A549 (cell line): ENCODE results near the gene IRF6. TPM values are rescaled to one million over a fixed set of nuclear protein-coding genes. Genes with fewer than 3 reads are reported as not detected.

Experiments used
- ATAC-seq, 2 experiments: fragments of 200-7000 bp in 1 of 2; fragments of >200 bp in 1 of 2; cut with Nextera tagmentation in 1 of 2; cut with Tn5 transposase in 1 of 2; 3 replicates each; pipeline versions ENCODE4 v1.8.0 to v1.9.1; 2018 to 2020; ENCODE audit warnings: mild to moderate bottlenecking in 1 of 2, moderate library complexity in 1 of 2
- CTCF ChIA-PET: fragments of 300-600 bp; sonication (Branson Sonifier 250); formaldehyde crosslinking; extraction: SDS; loops from one replicate; lab custom pipeline; 2021; ENCODE audit warnings: antibody characterized with exemption, inconsistent platforms; lab: Yijun Ruan, JAX
- POLR2A ChIA-PET: fragments of 350-600 bp; formaldehyde crosslinking; extraction: SDS; loops from one replicate; lab custom pipeline; 2021; ENCODE audit warnings: antibody characterized with exemption, inconsistent platforms; lab: Yijun Ruan, JAX
- DNase-seq, 2 experiments: peaks; one replicate each; pipeline versions ENCODE4 v3.0.0 to v3.0.0-alpha.2; 2011 to 2016; ENCODE audit warnings: low read depth in 1 of 2, low spot score in 1 of 2
- FAIRE-seq: peaks from 2 replicates; lab custom pipeline; 2011; peaks lifted over from hg19 to GRCh38; lab: Jason Lieb, UNC
- H3K27ac ChIP-seq, 2 experiments: fragments of >200 bp; sonication (Bioruptor Twin); formaldehyde crosslinking; 3 replicates each; pipeline ENCODE4 v1.5.1; 2016 to 2017
- H3K4me1 ChIP-seq: fragments of >200 bp; sonication (Bioruptor Twin); formaldehyde crosslinking; 3 replicates; pipeline ENCODE4 v1.6.1; 2016
- H3K4me2 ChIP-seq: fragments of >200 bp; sonication (Bioruptor Twin); formaldehyde crosslinking; 3 replicates; pipeline ENCODE4 v1.6.1; 2016
- H3K4me3 ChIP-seq: fragments of >200 bp; sonication (Bioruptor Twin); formaldehyde crosslinking; 3 replicates; pipeline ENCODE4 v1.5.1; 2016
- H3K9me3 ChIP-seq: fragments of >200 bp; sonication (Bioruptor Twin); formaldehyde crosslinking; 3 replicates; pipeline ENCODE4 v1.6.1; 2016
- CBX2 ChIP-seq: fragments of 200-600 bp; sonication (generic); IDR thresholded peaks from 2 replicates; pipeline ENCODE4 v1.6.1; 2016; ENCODE audit warnings: low read depth, mild to moderate bottlenecking, borderline replicate concordance
- CHD4 ChIP-seq: fragments of 200-600 bp; sonication (generic); IDR thresholded peaks from 2 replicates; pipeline ENCODE4 v1.6.1; 2016; ENCODE audit warnings: antibody characterized with exemption, mild to moderate bottlenecking, borderline replicate concordance
- E2F6 ChIP-seq: IDR thresholded peaks from 2 replicates; pipeline ENCODE4 v1.6.1; 2012; ENCODE audit warnings: low read depth, borderline replicate concordance
- EHF ChIP-seq: fragments of 250-450 bp; sonication (Bioruptor Pico); IDR thresholded peaks from 2 replicates; pipeline ENCODE4 v1.5.0; 2020; ENCODE audit warnings: mild to moderate bottlenecking
- ESRRA ChIP-seq: fragments of 150-350 bp; IDR thresholded peaks from 2 replicates; pipeline ENCODE4 v1.6.1; 2014; ENCODE audit warnings: mild to moderate bottlenecking, low read length, borderline replicate concordance
- FOSL2 ChIP-seq, 2 experiments: fragments of 450-650 bp in 1 of 2; fragments of >200 bp in 1 of 2; sonication (Bioruptor Twin) in 1 of 2; formaldehyde crosslinking; IDR thresholded peaks; 2 replicates each; pipeline versions ENCODE4 v1.5.0 to v1.6.1; 2016 to 2020; ENCODE audit warnings: mild to moderate bottlenecking in 1 of 2, moderate library complexity in 1 of 2
- GATA3 ChIP-seq: IDR thresholded peaks from 2 replicates; pipeline ENCODE4 v1.6.1; 2012; ENCODE audit warnings: borderline replicate concordance
- HES2 ChIP-seq: fragments of >200 bp; sonication (Bioruptor Twin); formaldehyde crosslinking; IDR thresholded peaks from 2 replicates; pipeline ENCODE4 v1.6.1; 2016
- HMGXB4 ChIP-seq: fragments of 250-450 bp; sonication (Bioruptor Pico); IDR thresholded peaks from 2 replicates; pipeline ENCODE4 v1.5.0; 2021; ENCODE audit warnings: mild to moderate bottlenecking, moderate library complexity, borderline replicate concordance
- HOXA7 ChIP-seq: fragments of 250-450 bp; sonication (Bioruptor Pico); IDR thresholded peaks from 2 replicates; pipeline ENCODE4 v1.5.0; 2020; ENCODE audit warnings: mild to moderate bottlenecking, moderate library complexity
- HOXB5 ChIP-seq: fragments of 250-450 bp; sonication (Bioruptor Pico); IDR thresholded peaks from 2 replicates; pipeline ENCODE4 v1.5.0; 2020; ENCODE audit warnings: mild to moderate bottlenecking, moderate library complexity
- MYC ChIP-seq: IDR thresholded peaks from 2 replicates; pipeline ENCODE4 v1.6.1; 2012; ENCODE audit warnings: mild to moderate bottlenecking, inconsistent platforms, low read length, improper control_type of control experiment, borderline replicate concordance
- NPAS2 ChIP-seq: fragments of 250-450 bp; sonication (Bioruptor Pico); IDR thresholded peaks from 2 replicates; pipeline ENCODE4 v1.8.0; 2022; ENCODE audit warnings: mild to moderate bottlenecking, moderate library complexity, borderline replicate concordance
- NR3C1 ChIP-seq: fragments of >200 bp; sonication (Bioruptor Twin); formaldehyde crosslinking; IDR thresholded peaks from 3 replicates; pipeline ENCODE4 v1.6.1; 2017
- PHF8 ChIP-seq: fragments of 200-600 bp; sonication (generic); IDR thresholded peaks from 2 replicates; pipeline ENCODE4 v1.6.1; 2016; ENCODE audit warnings: low read depth, mild to moderate bottlenecking, antibody characterized with exemption, moderate library complexity, borderline replicate concordance
- POLR2AphosphoS2 ChIP-seq: conservative IDR thresholded peaks from 2 replicates; pipeline ENCODE4 v1.6.1; 2012; ENCODE audit warnings: low read length, improper control_type of control experiment, inconsistent platforms
- RCOR1 ChIP-seq: fragments of 150-350 bp; IDR thresholded peaks from 2 replicates; pipeline ENCODE4 v1.6.1; 2014; ENCODE audit warnings: antibody characterized with exemption, low read length, low read depth
- SMC3 ChIP-seq: fragments of >200 bp; sonication (Bioruptor Twin); formaldehyde crosslinking; IDR thresholded peaks from 3 replicates; pipeline ENCODE4 v1.6.1; 2018; ENCODE audit warnings: inconsistent platforms
- SREBF2 ChIP-seq: fragments of 450-650 bp; IDR thresholded peaks from 2 replicates; pipeline ENCODE4 v1.6.1; 2014; ENCODE audit warnings: mild to moderate bottlenecking, moderate library complexity
- USF2 ChIP-seq: fragments of 450-650 bp; IDR thresholded peaks from 2 replicates; pipeline ENCODE4 v1.6.1; 2014; ENCODE audit warnings: antibody characterized with exemption
- ZC3H11A ChIP-seq: fragments of 450-650 bp; IDR thresholded peaks from 2 replicates; pipeline ENCODE4 v1.6.1; 2014; ENCODE audit warnings: antibody characterized with exemption, mild to moderate bottlenecking
- ZSCAN20 ChIP-seq: fragments of 250-450 bp; sonication (Bioruptor Pico); IDR thresholded peaks from 2 replicates; pipeline ENCODE4 v1.8.0; 2022; ENCODE audit warnings: mild to moderate bottlenecking, moderate library complexity
- whole genome bisulfite sequencing: methylation state at CpG from one replicate; pipeline ENCODE4 v1.1.6; 2017; ENCODE audit errors: missing lambda C conversion rate; 5-methylcytosine and 5-hydroxymethylcytosine counted together
- polyA plus RNA-seq, 4 experiments: library from polyadenylated mRNA; depleted of rRNA in 3 of 4; stranded (reverse); fragments of >200 nt; fragmentation: RNase III in 1 of 4; extraction: RNeasy Plus Mini Kit Qiagen cat#74134 plus additional on column Dnase treatment in 1 of 4; gene quantifications; 2 replicates in 3 of 4; 3 replicates in 1 of 4; pipeline ENCODE4 v1.2.3, GENCODE V29; 2011 to 2017
- TF ChIP-seq, protein P1 (sequence below): fragments of >200 bp; sonication (Bioruptor Twin); formaldehyde crosslinking; IDR thresholded peaks from 3 replicates; pipeline ENCODE4 v1.6.1; 2016
- TF ChIP-seq, protein P2 (sequence below): fragments of 150-350 bp; IDR thresholded peaks from 2 replicates; pipeline ENCODE4 v1.6.1; 2014; ENCODE audit warnings: low read depth, mild to moderate bottlenecking, low read length
- TF ChIP-seq, protein P3 (sequence below): fragments of 250-450 bp; sonication (Bioruptor Pico); IDR thresholded peaks from 2 replicates; pipeline ENCODE4 v1.5.0; 2020; ENCODE audit warnings: low read depth, mild to moderate bottlenecking, moderate library complexity

Gene IRF6
- polyA plus RNA-seq, 2 of the 4 experiments (the other 2 are of a cell fraction) = 0.08 to 0.22 TPM

GRCh38 chr1:209785592-209785991 is 20.4 kb downstream of the IRF6 start:
- no peak for ATAC-seq
- H3K9me3 ChIP-seq = peaks cover 12% of the 10 kb centered on the region
- TF ChIP-seq ZC3H11A = no peak
- no peak for TF ChIP-seq USF2
- no peak for TF ChIP-seq SMC3
- TF ChIP-seq, protein P1, sequence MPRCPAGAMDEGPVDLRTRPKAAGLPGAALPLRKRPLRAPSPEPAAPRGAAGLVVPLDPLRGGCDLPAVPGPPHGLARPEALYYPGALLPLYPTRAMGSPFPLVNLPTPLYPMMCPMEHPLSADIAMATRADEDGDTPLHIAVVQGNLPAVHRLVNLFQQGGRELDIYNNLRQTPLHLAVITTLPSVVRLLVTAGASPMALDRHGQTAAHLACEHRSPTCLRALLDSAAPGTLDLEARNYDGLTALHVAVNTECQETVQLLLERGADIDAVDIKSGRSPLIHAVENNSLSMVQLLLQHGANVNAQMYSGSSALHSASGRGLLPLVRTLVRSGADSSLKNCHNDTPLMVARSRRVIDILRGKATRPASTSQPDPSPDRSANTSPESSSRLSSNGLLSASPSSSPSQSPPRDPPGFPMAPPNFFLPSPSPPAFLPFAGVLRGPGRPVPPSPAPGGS = no peak
- TF ChIP-seq ZSCAN20 (CRISPR knock-in tag) = no peak
- TF ChIP-seq, protein P2, sequence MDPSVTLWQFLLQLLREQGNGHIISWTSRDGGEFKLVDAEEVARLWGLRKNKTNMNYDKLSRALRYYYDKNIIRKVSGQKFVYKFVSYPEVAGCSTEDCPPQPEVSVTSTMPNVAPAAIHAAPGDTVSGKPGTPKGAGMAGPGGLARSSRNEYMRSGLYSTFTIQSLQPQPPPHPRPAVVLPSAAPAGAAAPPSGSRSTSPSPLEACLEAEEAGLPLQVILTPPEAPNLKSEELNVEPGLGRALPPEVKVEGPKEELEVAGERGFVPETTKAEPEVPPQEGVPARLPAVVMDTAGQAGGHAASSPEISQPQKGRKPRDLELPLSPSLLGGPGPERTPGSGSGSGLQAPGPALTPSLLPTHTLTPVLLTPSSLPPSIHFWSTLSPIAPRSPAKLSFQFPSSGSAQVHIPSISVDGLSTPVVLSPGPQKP = no peak
- TF ChIP-seq HOXA7 = no peak
- no peak for TF ChIP-seq NR3C1
- no peak for TF ChIP-seq CHD4
- no peak for TF ChIP-seq GATA3
- no peak for TF ChIP-seq EHF (CRISPR knock-in tag)
- no peak for TF ChIP-seq ESRRA
- no peak for TF ChIP-seq HMGXB4
- TF ChIP-seq SREBF2 = no peak
- no peak for TF ChIP-seq POLR2AphosphoS2
- no peak for TF ChIP-seq CBX2
- no peak for TF ChIP-seq MYC
- WGBS = 92% methylated on average over 4 of the region's 4 CpGs
- peaks cover 10% of the 10 kb centered on the region; the same call in 2 of the 3 replicates for H3K4me1 ChIP-seq
- no peak overlapping the region for H3K27ac ChIP-seq
- H3K4me2 ChIP-seq = no peak overlapping the region
- no peak for DNase-seq
- ChIA-PET POLR2A (no interaction called here), CTCF (interaction anchor here (1.1 to 3.2 kb wide), 4 partner anchors 10 to 38 kb away, joined by 3 to 18 read pairs (median 6); no protein-coding TSS in a partner anchor)
- no peak for FAIRE-seq
- H3K4me3 ChIP-seq = no peak overlapping the region

DNA sequence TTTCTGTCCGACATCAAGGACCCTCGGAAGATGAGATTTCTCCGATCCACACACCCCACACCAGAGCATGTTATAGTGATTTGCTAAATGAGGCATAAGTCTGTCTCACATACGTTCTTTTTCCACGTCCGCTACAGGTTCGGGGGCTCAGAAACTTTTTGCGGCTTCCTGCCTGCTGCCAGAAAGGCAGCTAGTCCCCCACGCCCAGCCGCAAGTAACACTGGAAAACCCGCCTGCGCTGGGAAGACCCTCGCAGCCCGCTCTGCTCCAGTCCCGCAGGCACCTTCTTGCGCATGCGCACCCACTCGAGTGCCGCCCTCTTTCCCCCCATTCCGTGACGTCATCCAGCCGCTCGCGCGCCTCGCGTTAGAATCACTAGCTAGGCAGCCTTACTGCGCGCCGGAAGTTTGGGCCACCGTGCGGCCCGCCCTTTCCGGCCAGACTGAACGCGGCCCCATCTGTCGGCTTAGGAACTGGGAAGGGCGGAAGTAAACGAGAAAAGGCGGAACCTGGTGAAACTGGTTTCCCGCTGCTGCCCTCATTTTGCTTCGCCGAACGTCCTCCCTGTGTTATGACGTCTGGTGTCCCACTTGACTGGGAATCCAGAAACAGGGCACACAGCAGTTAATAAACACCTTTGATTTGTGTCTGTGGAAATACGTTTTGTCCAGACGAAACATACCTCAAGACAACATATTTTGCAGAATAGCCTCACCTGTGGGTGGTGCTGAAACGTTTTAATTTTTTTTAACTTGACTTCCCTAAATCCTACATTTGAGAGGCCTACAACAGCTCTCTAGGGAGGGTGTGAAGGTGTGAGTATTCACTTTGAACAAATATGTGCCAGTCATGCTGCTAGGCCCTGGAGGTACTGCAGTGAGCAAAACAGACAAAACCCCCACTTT is 21.4 kb downstream of the IRF6 start, which contains the start of gene C1orf74:
C1orf74 (minus strand) TSS at position 295 of the 905 bp plus-strand sequence. CDS start 925 bp downstream, outside the sequence.
- 5% methylated on average over 41 of the region's 48 CpGs for WGBS
- peak within 1 kb of the TSS; percentile 84 to 86 for H3K27ac ChIP-seq
- H3K4me2 ChIP-seq = peak within 1 kb of the TSS; percentile 90
- peaks cover 6% of the 10 kb centered on the region; the same call in 1 of the 3 replicates for H3K4me1 ChIP-seq
- H3K4me3 ChIP-seq = peak within 1 kb of the TSS; percentile 82
- FAIRE-seq = peak; percentile 13
- ChIA-PET POLR2A (interaction anchor here (0.6 to 1.2 kb wide), 8 partner anchors 8 to 170 kb away, joined by 3 to 9 read pairs (median 4); partner anchors contain the start of gene UTP25), CTCF (interaction anchor here (1.4 to 2.0 kb wide), 4 partner anchors 15 to 39 kb away, joined by 3 to 5 read pairs (median 4); no protein-coding TSS in a partner anchor)
- peak; percentile 99 to 100 for ATAC-seq
- H3K9me3 ChIP-seq = peaks cover 12% of the 10 kb centered on the region
- peak; percentile 96 to 97 for DNase-seq
- TF ChIP-seq GATA3 = peak; percentile 53
- no peak for TF ChIP-seq RCOR1
- no peak for TF ChIP-seq HES2
- TF ChIP-seq, protein P1 = peak; percentile 86
- TF ChIP-seq MYC = no peak; the same call in 1 of the 2 replicates
- TF ChIP-seq, protein P3, sequence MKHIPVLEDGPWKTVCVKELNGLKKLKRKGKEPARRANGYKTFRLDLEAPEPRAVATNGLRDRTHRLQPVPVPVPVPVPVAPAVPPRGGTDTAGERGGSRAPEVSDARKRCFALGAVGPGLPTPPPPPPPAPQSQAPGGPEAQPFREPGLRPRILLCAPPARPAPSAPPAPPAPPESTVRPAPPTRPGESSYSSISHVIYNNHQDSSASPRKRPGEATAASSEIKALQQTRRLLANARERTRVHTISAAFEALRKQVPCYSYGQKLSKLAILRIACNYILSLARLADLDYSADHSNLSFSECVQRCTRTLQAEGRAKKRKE (CRISPR knock-in tag) = 0 out of 2 replicates have a peak, but pooled peaks have one; percentile 26
- TF ChIP-seq NPAS2 (CRISPR knock-in tag) = no peak
- no peak for TF ChIP-seq FOSL2 (IDR thresholded peaks at IDR 0.05)
- TF ChIP-seq FOSL2 (CRISPR knock-in tag; IDR thresholded peaks at IDR 0.05) = peak; percentile 76
- TF ChIP-seq ZSCAN20 (CRISPR knock-in tag) = peak; percentile 84
- peak; percentile 74; the same call in 1 of the 2 replicates for TF ChIP-seq PHF8
- peak; percentile 98 for TF ChIP-seq E2F6
- TF ChIP-seq HOXB5 (CRISPR knock-in tag) = peak; percentile 68
- TF ChIP-seq CBX2 = no peak
- TF ChIP-seq EHF (CRISPR knock-in tag) = peak; percentile 89; the same call in 1 of the 2 replicates
